NCI-H345 (cell line): Measurements from ENCODE around the gene SH3BP4.
"Not testable (repeated sequence)": the region's sequence is repeated elsewhere in the genome, so short reads cannot be mapped to it uniquely, and the experiment has no call there.

ENCODE experiments used
- DNase-seq: peaks from one replicate; lab custom pipeline; 2025; lab: John Stamatoyannopoulos, UW

SH3BP4 gene

DNA sequence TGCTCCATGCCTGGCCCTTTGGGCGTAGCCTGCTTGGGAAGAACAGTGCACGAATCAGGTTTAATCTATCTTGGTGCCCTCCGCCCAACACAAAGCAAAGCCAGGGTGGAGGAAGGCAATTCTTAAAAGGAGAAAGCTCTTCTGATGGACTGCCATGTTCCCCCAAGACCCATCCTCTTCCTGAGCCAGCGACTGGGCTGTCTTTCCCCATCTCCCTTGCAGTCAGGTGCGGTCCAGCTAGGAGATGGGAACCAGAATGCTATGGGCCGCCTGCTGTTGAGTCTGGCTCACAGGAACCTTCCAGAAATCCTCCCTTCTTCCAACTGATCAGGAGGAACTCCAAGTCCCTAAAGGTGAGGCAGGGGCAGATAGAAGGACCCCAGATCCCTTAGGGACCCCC is 105.0 kb downstream of the SH3BP4 start:
- DNase-seq, result no peak

DNA sequence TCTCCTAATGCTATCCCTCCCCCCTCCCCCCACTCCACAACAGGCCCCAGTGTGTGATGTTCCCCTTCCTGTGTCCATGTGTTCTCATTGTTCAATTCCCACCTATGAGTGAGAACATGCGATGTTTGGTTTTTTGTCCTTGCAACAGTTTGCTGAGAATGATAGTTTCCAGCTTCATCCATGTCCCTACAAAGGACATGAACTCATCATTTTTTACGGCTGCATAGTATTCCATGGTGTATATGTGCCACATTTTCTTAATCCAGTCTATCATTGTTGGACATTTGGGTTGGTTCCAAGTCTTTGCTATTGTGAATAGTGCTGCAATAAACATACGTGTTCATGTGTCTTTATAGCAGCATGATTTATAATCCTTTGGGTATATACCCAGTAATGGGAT is 105.8 kb downstream of the SH3BP4 start:
- DNase-seq, result not testable (repeated sequence)

DNA sequence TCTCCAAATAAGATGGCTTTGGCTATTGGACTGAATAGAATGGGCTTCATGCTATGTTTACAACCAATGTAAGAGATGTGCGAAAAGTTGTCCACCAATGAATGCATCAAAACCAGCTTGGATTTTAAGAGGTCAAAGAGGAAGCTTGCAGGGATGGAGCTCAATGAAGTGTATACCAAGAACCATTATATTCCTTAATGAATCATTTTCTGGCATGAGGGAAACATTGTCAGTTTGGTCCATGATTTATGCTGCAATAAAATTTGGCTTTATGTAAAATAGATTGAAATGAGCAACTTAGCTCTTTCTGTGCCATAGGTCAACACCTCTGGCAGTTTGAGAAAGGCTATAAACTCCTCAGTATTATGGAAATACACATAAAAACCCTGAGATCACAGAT is 107.3 kb downstream of the SH3BP4 start:
- no peak for DNase-seq

DNA sequence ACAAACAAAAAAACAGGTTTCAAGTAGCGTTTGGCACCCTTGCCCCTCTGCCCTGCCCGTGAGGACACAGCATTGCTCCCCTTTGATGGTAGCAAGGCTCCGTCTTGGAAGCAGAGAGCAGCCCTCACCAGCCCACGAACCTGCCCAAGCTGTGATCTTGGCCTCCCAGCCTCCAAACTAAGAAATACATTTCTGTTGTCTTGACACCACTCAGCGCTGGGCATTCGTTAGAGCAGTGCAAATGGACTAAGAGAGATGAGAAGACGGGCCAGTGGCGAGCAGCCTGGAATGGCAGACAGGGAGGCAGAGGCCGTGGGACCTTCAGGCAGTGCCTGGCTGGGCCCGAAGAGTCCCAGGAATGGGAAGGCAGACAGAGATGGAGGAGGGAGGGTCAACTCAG is 109.8 kb downstream of the SH3BP4 start:
- no peak for DNase-seq

DNA sequence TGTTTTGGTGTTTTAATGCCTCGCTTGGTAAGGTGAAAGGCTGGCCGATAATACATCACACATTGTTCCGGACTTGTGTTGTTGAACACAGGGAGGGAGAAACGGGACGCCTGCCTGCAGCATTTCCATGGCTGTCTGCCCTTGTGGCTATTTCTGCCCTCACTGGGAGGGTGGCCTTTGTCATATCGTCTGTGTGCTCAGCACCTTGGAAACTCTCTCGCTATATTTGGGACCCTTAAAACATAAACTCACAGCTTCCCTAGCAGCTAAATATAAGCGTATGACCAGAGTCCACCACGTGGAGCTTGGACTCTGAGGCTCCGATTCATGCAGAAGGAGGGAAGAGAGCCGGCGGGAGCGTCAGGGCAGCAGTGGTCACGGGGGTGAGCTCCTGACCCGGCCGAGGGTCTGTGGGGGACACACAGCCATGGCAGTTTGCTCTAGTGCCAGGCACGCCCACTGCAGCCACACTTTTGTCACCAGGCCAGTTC is 111.7 kb downstream of the SH3BP4 start:
- DNase-seq, result no peak

DNA sequence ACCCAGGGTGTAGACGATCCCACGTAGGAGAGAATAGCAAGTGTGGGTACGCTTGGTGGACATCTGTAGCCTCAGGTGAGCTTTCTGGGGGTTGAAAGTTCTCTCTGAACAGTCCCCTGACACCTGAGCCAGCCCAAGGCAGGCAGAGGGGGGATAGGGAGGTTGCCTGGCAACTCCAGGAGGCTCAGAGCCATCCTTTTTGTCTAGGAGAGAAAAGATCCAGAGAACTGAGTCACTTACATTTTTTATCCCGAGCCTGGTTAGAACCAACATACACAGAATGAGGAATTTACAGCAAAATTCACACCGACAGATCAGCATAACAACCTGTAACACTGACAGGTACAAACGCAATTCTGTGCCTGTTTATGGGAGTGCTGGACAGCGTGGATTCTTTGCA is 113.2 kb downstream of the SH3BP4 start:
- DNase-seq, result no peak

DNA sequence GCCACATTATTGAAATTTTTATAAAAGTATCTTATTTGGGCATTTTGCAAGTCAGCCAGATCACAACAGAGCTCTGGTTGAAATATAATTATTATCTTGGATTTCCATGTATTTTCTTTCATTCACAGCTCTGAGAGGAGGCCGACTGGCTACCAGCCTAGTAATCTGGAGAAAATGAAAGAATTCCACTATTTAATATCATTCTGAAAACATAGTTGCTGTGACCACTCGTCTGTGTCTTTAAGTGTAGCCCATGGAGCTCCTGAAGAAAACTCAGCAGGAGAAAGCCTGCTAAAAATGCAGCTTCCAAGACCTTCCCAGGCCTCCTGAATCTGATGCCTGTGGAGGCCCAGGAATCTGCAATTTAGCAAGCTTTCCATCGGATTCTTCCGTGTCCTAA is 114.7 kb downstream of the SH3BP4 start:
- no peak for DNase-seq

DNA sequence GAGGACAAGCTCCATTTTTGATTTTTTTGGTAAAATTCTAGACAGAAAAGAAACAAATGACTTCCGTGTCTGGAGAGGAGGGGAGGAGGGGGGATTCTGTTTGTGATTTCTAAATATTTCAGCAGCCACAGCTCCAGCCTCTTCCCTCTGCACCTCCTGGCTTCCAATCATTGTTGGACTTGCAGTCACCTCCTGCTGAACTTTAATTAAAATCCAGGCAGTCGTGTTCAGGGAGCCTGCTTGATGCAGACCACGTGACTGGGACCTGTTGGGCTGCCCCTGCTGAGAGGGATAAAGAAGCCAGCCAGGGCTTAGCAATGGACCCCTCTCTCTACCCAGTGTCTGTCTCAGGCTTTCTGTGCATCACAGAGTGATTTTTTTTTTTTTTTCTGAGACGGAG is 115.1 kb downstream of the SH3BP4 start:
- peak; percentile 70 for DNase-seq

DNA sequence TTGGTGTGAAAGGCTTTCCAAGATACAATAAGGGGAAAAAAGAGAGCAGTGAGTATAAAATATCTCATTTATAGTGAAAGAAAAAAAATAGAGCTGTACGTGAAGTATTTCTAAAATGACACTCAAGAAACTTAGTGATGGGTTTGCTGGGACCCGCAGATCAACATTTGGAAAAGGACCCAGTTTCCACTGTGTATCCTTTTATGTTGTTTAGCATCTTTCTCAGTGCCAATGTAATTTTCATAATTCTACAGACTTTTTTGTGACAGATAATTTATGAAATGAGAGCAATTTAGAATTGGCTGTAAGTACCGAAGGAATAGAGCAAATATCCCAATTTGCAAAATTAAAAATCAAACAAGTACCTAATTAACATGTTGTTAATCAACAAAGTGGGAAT is 116.9 kb downstream of the SH3BP4 start:
- no peak for DNase-seq

DNA sequence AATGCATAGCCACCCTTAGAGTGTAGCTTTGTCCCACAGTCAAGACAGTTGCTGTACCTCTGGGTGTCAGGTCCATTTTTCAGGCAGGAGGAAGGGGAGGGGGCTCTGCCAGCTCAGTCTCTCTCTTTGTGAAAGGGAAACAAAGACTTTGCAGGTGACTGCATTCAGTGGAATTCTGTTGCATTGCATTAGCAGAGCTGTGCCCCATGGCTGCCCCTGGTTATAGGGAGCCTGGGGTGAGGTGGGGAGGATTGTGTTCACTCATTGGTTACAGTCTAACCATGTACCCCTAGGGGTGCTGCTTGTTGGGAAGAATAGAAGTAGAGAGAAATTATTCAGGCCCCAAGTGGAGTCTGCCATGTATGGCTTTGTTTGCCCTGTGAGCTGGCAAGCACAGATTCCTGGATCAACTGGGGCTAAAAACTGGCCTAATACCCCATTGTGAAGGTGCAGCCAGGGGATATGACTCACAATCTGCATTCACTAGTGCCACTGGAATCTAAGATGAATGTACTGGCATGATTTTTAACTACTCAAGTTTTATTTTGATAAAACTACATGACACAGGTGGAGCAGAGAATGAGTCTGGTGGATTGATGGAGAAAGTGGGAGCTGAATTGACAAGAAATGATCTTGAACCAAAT is 118.4 kb downstream of the SH3BP4 start:
- peak; percentile 19 for DNase-seq

DNA sequence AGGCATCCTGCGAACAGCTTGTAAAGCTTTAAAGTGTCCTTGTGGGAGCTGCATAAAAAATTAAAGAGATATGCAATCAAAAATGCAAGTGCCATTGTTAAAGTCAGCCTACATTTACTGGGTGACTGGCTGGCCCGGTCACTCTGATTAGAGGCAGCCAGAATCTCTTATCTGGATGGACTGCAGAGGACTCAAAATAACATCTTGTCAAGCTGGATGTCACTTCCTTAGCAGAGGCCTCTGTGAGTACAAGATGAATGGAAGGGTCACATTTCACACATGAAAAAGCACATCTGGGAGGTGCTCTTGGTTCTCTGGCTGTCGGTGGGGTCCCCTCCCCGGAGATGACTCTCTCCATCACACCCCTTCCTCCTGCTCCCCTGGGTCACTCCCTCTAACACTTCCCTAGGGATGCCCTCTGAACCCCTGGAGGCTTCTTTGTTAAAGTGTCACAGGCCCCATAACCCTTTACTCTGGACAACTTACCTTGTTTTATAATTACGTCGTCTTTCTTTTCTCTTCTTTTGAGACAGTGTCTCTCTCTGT is 122.1 kb downstream of the SH3BP4 start:
- DNase-seq, result no peak

DNA sequence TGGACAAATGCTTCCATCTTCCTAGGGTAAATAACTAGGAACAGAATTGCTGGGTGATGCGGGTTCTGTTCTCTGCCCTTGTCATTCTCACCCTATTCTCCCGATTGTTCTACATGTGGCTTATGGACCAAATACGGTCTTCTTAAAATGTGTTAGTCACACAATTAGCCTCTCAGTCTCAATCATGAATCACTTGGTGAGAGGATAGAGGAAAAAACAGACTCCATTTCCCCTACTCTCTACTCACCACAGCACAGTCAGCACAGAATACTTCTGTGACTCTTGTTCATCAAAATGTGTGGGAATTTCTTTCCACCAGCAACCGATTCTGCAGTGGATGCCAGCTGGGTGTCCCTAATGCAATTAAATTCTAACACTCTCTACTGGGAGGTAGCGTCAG is 125.2 kb downstream of the SH3BP4 start:
- no peak for DNase-seq

DNA sequence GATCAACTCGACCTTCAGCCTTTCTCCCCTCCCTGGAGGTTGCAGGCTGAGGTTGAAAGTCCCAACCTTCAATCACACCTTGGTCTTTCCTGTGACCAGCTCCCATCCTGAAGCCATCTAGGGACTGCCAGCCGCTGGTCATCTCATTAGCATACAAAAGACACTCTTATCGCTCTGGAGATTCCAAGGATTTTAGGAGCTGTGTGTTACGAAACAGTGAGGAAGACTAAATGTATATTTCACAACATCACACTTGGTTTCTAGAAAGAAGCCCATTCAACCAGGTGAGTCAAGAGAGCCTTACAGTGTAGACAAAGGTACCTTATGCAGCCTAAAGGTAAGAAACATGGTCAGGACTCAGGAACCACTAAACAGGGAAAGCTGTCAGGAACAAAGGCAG is 126.4 kb downstream of the SH3BP4 start:
- no peak for DNase-seq

DNA sequence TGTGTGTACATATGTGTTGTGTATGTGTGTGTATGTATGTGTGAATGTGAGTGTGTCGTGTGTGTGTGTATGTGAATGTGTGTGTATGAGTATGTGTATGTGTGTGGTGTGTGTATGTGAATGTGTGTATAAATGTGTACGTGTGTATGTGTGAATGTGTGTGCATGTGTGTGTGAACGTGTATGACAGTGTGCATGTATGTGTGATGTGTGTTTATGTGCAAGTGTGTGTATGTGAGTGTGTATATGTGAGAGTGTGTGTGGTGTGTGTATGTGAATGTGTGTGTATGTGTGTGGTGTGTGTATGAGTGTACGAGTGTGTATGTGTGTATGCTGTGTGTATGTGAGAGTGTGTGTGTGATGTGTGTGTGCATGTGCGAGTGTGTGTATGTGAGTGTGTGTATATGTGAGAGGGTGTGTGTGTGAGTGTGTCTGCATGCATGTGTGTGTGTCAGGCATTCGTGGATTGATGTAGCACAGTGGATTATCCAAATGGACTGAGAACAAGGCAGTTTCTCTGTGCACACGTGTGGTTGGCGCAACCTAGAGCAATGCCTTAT is 127.2 kb downstream of the SH3BP4 start:
- no peak for DNase-seq

DNA sequence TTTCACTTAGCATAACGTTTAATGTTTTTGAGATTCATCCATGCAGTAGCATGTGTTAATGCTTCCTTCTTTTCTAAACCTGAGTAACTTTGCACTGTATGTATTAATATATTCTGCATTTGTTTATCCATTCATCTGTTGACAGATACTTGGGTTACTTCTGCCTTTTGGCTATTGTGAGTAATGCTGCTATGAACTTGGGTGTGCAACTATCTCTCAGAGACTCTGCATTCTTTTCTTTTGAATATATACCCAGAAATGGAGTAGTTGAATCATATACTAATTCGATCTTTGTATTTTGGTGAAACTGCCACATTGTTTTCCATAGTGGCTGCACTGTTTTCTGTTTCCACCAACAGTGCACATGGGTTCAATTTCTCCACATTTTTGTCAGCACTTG is 128.3 kb downstream of the SH3BP4 start:
- DNase-seq, result no peak

DNA sequence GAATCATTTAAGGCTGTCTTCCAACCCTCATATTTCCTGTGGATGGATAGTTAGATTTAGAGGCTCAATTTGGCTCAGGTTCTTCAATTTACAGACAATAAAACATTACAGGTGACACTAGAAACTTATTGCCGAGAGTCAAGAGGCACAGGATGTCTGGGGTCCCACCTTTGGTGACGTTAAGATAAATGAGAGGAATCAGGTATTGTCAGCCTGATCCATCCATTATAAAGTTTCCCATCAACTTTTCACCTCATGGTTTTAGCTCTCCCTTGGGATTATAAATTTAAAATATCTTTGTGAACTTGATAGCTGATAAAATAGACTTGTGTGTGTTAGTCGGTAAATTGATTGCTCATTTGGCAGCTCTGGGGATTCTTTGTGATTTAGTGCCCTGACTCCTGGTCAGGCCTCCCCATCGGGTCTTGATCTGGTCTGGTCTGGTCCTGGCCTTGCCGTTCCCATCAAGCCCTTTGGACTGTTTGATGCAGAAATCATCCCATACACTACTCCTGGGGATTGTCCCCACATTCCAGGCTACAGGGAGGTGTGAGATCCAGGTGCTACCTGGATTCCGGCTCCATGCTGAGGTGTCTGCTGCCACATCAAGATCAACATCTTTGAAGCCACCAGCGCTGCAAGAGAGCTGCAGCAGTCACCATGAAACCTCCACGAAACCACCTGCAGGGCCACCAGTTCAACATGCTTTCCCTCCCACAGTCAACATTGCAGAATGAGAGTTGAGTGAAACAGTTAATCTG is 130.9 kb downstream of the SH3BP4 start:
- no peak for DNase-seq

DNA sequence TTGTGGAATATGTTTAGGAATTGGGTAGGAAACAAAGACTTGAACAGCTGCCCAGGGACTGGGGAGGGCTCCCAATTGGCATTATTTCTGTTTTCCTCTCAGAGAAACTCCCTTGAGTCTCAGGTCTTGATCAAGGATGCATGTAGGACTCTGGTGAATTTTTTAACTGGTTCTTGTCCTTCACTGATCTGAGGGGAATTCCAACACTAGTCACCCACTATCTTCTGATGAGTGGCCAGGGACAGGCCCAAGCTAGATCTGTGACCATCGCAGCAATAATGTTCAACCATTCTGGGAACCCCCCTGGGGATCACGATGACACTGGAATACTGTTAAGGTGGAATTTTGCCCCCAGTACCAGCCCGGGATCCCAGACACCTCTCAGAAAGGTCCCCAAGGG is 132.0 kb downstream of the SH3BP4 start:
- no peak for DNase-seq

DNA sequence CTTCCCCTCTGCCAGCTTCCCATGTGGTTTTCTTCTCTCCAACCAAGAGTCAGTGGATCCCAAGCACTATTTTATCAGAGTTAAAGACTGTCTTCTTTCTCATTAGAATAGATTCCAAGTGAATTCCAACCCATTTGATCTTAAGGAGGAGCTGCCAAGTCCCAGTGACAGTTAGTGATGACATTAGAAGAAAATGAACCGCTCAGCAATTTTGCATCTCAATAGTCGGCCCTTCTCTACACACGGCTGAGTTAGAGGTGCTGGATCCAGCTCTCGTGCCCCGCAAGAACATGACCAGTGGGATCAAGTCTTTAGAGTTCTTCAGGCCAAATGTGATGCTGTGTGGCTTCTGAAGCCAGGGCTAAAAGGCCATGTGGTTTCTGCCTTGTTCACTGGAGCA is 132.6 kb downstream of the SH3BP4 start:
- DNase-seq, result no peak

DNA sequence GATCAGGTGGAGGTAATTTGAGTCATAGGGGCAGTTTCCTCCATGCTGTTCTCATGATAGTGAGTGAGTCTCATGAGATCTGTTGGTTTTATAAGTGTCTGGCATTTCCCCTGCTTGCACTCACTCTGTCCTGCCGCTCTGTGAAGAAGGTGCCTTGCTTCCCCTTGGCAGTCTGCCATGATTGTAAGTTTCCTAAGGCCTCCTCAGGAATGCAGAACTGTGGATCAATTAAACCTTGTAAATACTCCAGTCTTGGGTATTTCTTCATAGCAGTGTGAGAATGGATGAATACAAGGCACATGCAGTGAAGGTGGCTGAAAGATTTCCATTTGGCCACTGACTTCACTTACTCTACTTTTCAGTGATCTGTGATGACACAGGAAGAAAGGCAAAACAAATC is 133.7 kb downstream of the SH3BP4 start:
- DNase-seq, result no peak

DNA sequence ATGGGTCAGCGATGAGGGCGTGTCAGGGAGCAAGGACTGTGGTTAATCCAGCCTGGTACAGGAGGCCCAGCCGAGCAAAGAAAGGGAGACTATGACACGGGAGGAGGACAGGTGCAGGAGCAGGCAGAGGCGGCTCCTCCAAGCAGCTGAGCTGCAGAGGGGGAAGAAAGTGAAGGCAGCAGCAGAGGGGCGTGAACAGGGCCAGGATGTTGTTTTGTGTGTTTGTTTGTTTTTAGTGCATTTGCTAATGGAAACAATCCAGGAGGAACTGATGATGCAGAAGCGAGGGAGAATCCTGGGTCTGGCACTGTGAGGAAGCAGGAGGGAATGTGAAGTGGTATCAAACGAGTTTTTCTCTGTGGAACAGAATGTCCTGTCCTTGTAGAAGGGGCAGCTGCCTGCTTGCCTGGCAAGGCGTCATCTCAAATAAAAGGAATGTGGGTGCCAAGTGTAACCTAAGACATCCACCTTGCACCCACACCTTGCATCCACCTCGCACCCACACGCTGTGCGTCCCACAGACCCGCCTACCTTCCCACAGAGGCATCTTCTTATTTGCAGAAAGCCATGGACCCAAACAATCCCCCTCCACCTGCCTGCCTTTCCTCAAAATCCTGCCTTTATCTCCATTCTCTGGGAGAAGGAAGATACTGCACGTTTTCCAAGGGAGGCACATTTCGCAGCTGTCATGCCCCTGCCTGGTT is 134.8 kb downstream of the SH3BP4 start:
- no peak for DNase-seq

DNA sequence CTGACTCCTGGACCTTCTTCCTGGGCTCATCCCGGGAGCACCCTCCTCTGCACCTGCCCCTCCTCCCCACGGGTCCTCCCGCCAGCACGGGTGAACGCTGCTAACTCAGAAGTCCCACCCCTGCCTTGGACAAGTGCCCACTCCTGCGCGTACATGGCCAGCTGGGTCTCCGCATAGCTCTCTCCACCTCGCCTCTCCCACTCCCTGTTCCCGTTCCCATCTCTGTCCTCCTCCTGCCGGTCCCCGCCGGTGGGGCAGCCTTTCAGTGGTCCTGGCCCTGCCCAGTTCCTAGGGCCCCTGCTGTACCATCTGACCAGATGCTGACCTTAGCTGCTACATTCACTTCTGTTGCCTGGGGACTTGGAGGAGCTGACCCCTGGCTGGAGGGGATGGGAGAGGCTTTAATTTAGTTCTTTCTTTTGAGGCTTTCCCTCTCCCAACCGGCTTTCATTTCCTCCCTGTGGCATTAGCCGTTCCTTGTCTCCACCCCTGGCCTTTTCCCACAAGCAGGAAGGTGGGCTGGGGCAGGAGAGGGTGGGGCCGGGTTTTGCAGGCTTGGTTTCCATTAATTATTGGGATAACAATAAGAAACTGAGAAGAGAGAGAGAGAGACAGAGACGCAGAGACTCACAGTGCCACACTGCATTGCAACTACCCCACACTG is 136.1 kb downstream of the SH3BP4 start:
- DNase-seq, result no peak

DNA sequence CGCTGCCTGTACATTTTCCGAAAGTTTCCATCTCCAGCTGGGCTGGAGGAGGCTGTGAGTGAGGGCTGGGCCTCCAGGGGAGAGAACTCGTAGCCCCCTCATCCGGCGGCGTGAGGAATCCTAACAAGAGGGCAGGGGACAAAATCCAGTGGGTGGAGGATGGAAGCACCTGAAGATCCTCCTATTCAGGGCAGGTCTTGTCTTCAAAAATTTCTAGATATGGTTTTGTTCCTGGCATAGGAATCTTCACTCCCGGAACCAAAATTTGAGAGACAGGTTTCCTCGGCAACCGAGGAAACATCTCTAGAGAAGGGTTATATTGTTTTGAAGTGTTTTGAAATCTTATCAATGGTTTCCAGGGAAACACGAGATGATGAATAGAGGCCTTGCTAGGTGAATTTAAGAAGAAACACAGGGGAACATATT is 136.7 kb downstream of the SH3BP4 start:
- DNase-seq, result no peak
